Mesenchymal stem cell (in vitro differentiated cells and primary cell): ENCODE results near the gene ACSM2A.
"Not testable (repeated sequence)": the region's sequence is repeated elsewhere in the genome, so short reads cannot be mapped to it uniquely, and the experiment has no call there.

Experiments
- DNase-seq: peaks from one replicate; pipeline ENCODE4 v3.0.0-alpha.2; 2013
- H2AFZ ChIP-seq: one replicate; pipeline ENCODE4 v1.6.1; 2013; ENCODE audit warnings: low read depth, mild to moderate bottlenecking, control low read depth, inconsistent platforms, low read length, moderate library complexity
- H2AK5ac ChIP-seq: 2 replicates; pipeline ENCODE4 v1.6.1; 2013; ENCODE audit warnings: low read length, moderate library complexity, mild to moderate bottlenecking, inconsistent platforms; ENCODE audit not compliant: severe bottlenecking
- H2BK120ac ChIP-seq: one replicate; pipeline ENCODE4 v1.6.1; 2013; ENCODE audit warnings: low read depth, mild to moderate bottlenecking, inconsistent platforms, low read length, moderate library complexity
- H2BK12ac ChIP-seq, 2 experiments: one replicate each; pipeline ENCODE4 v1.6.1; 2013; ENCODE audit warnings: inconsistent platforms in 2 of 2, low read length in 2 of 2, mild to moderate bottlenecking in 2 of 2, moderate library complexity in 2 of 2, control low read depth in 1 of 2
- H2BK15ac ChIP-seq: one replicate; pipeline ENCODE4 v1.6.1; 2013; ENCODE audit warnings: mild to moderate bottlenecking, low read depth, inconsistent platforms; ENCODE audit not compliant: poor library complexity, severe bottlenecking
- H2BK5ac ChIP-seq: 2 replicates; pipeline ENCODE4 v1.6.1; 2013; ENCODE audit warnings: low read depth, mild to moderate bottlenecking, low read length, control low read depth, inconsistent platforms; ENCODE audit not compliant: poor library complexity, severe bottlenecking
- H3K14ac ChIP-seq, 2 experiments: one replicate each; pipeline ENCODE4 v1.6.1; 2013; ENCODE audit warnings: inconsistent platforms in 2 of 2, low read length in 2 of 2, control low read depth in 1 of 2, mild to moderate bottlenecking in 1 of 2, moderate library complexity in 1 of 2
- H3K18ac ChIP-seq, 2 experiments: one replicate each; pipeline ENCODE4 v1.6.1; 2013; ENCODE audit warnings: inconsistent platforms in 2 of 2, low read length in 2 of 2, control low read depth in 1 of 2, low read depth in 1 of 2, mild to moderate bottlenecking in 1 of 2
- H3K23ac ChIP-seq, 2 experiments: one replicate each; pipeline ENCODE4 v1.6.1; 2013; ENCODE audit warnings: inconsistent platforms in 2 of 2, low read length in 2 of 2, mild to moderate bottlenecking in 2 of 2, moderate library complexity in 2 of 2, control low read depth in 1 of 2
- H3K27ac ChIP-seq: 2 replicates; pipeline ENCODE4 v1.5.1; 2013; ENCODE audit warnings: mild to moderate bottlenecking, moderate library complexity, low read length, control low read depth, inconsistent platforms; ENCODE audit not compliant: poor library complexity, severe bottlenecking
- H3K27me3 ChIP-seq, 2 experiments: 2 replicates each; pipeline versions ENCODE4 v1.6.1 to v1.7.0; 2013; ENCODE audit warnings: low read length in 2 of 2, mild to moderate bottlenecking in 2 of 2, moderate library complexity in 2 of 2, control low read depth in 1 of 2, inconsistent platforms in 1 of 2; ENCODE audit not compliant: control insufficient read depth in 1 of 2, insufficient read depth in 1 of 2
- H3K36me3 ChIP-seq, 2 experiments: 2 replicates each; pipeline versions ENCODE4 v1.6.1 to v1.7.0; 2013; ENCODE audit warnings: low read length in 2 of 2, control low read depth in 1 of 2, inconsistent platforms in 1 of 2, low read depth in 1 of 2, mild to moderate bottlenecking in 1 of 2; ENCODE audit not compliant: insufficient read depth in 2 of 2, control insufficient read depth in 1 of 2
- H3K4ac ChIP-seq, 2 experiments: one replicate each; pipeline ENCODE4 v1.6.1; 2013; ENCODE audit warnings: inconsistent platforms in 2 of 2, low read length in 2 of 2, mild to moderate bottlenecking in 2 of 2, moderate library complexity in 2 of 2, control low read depth in 1 of 2, low read depth in 1 of 2
- H3K4me1 ChIP-seq: 2 replicates; pipeline ENCODE4 v1.6.1; 2013; ENCODE audit warnings: low read depth, low read length, control low read depth; ENCODE audit not compliant: control insufficient read depth, insufficient read depth
- H3K4me2 ChIP-seq: 2 replicates; pipeline ENCODE4 v1.6.1; 2013; ENCODE audit warnings: low read length, mild to moderate bottlenecking, inconsistent platforms; ENCODE audit not compliant: poor library complexity, severe bottlenecking
- H3K4me3 ChIP-seq, 2 experiments: 2 replicates each; pipeline versions ENCODE4 v1.5.1 to v1.7.0; 2013; ENCODE audit warnings: low read length in 2 of 2, mild to moderate bottlenecking in 2 of 2, control low read depth in 1 of 2, low read depth in 1 of 2; ENCODE audit not compliant: insufficient read depth in 1 of 2
- H3K79me1 ChIP-seq: replicated peaks from 2 replicates; pipeline ENCODE4 v1.6.1; 2013; ENCODE audit warnings: mild to moderate bottlenecking, control low read depth, low read length, inconsistent platforms; ENCODE audit not compliant: poor library complexity, severe bottlenecking
- H3K9ac ChIP-seq: 2 replicates; pipeline ENCODE4 v1.7.0; 2013; ENCODE audit warnings: mild to moderate bottlenecking, low read length, moderate library complexity
- H3K9me3 ChIP-seq: 2 replicates; pipeline ENCODE4 v1.7.0; 2013; ENCODE audit warnings: mild to moderate bottlenecking, low read length; ENCODE audit not compliant: control insufficient read depth
- H4K8ac ChIP-seq: one replicate; pipeline ENCODE4 v1.6.1; 2013; ENCODE audit warnings: inconsistent platforms, mild to moderate bottlenecking, low read length, moderate library complexity
- H4K91ac ChIP-seq: one replicate; pipeline ENCODE4 v1.6.1; 2013; ENCODE audit warnings: mild to moderate bottlenecking, low read length, inconsistent platforms
- WGBS: methylation state at CpG from one replicate; pipeline ENCODE4 v1.1.7; 2013; ENCODE audit warnings: mixed read lengths; 5-methylcytosine and 5-hydroxymethylcytosine counted together

The ACSM2A gene

GRCh38 chr16:20429499-20429898 lies 21.8 kb upstream of the ACSM2A start:
- DNase-seq, H4K91ac ChIP-seq, H3K4me3 ChIP-seq, H3K79me1 ChIP-seq, H3K4me2 ChIP-seq, H3K23ac ChIP-seq, H2BK5ac ChIP-seq, H2AK5ac ChIP-seq, H3K27ac ChIP-seq, H4K8ac ChIP-seq, H3K14ac ChIP-seq, H3K4ac ChIP-seq, H3K36me3 ChIP-seq, H2AFZ ChIP-seq, H3K9ac ChIP-seq, H3K27me3 ChIP-seq, H2BK15ac ChIP-seq, H2BK120ac ChIP-seq, H3K18ac ChIP-seq, H3K4me1 ChIP-seq, H3K9me3 ChIP-seq, H2BK12ac ChIP-seq: not testable (repeated sequence)
- WGBS = 65% methylated on average over 5 of the region's 7 CpGs

- not testable (repeated sequence) for H3K9ac ChIP-seq, H2BK15ac ChIP-seq, H3K9me3 ChIP-seq, H4K91ac ChIP-seq, H3K79me1 ChIP-seq, H3K14ac ChIP-seq, H3K4me2 ChIP-seq, DNase-seq, H2BK5ac ChIP-seq, H2AFZ ChIP-seq, H2AK5ac ChIP-seq, H3K4me1 ChIP-seq, H3K27ac ChIP-seq, H4K8ac ChIP-seq, H3K36me3 ChIP-seq, H2BK12ac ChIP-seq, H3K4me3 ChIP-seq, H3K4ac ChIP-seq, H3K23ac ChIP-seq, H3K27me3 ChIP-seq, H3K18ac ChIP-seq, H2BK120ac ChIP-seq
- 51% methylated on average over 1 of the region's 1 CpG for WGBS
These were observed 20.8 kb upstream of the ACSM2A start for GRCh38 chr16:20430480-20430879.

GRCh38 chr16:20430948-20431347 lies 20.4 kb upstream of the ACSM2A start:
- Histone ChIP-seq H2BK15ac (no peak overlapping the region), H3K4me3 (no peak overlapping the region), H2AFZ (no peak overlapping the region), H2BK5ac (no peak overlapping the region), H2BK120ac (no peak overlapping the region), H3K4me2 (no peak overlapping the region), H3K18ac (no peak overlapping the region), H3K79me1 (no peaks in the 10 kb centered on the region), H3K27me3 (no peaks in the 10 kb centered on the region), H3K9me3 (no peaks in the 10 kb centered on the region), H2BK12ac (no peak overlapping the region), H2AK5ac (no peak overlapping the region), H3K9ac (no peak overlapping the region), H3K14ac (no peak overlapping the region), H3K36me3 (no peaks in the 10 kb centered on the region), H3K23ac (no peak overlapping the region), H3K4ac (no peak overlapping the region), H4K91ac (no peak overlapping the region), H3K27ac (no peak overlapping the region), H3K4me1 (no peaks in the 10 kb centered on the region), H4K8ac (no peak overlapping the region)
- no peak for DNase-seq
- WGBS = 64% methylated on average over 11 of the region's 11 CpGs

GRCh38 chr16:20438950-20439349 lies 12.4 kb upstream of the ACSM2A start:
- H3K18ac ChIP-seq, H3K27me3 ChIP-seq, H4K91ac ChIP-seq, H2AK5ac ChIP-seq, H3K4me1 ChIP-seq, H3K23ac ChIP-seq, H3K4me2 ChIP-seq, H2BK15ac ChIP-seq, H2AFZ ChIP-seq, H2BK120ac ChIP-seq, H4K8ac ChIP-seq, H3K9me3 ChIP-seq, H3K36me3 ChIP-seq, H2BK5ac ChIP-seq, H3K9ac ChIP-seq, DNase-seq, H2BK12ac ChIP-seq, H3K4ac ChIP-seq, H3K4me3 ChIP-seq, H3K79me1 ChIP-seq, H3K14ac ChIP-seq: not testable (repeated sequence)
- H3K27ac ChIP-seq = peak overlapping the region; percentile 80
- WGBS = no CpG with 5 or more reads among the region's 2 CpGs
